HG02798 (cell line): Measurements from ENCODE around the gene DDX53.

Experiments
- ATAC-seq: cut with Tn5 transposase; IDR thresholded peaks from one replicate; pipeline ENCODE4 v1.9.1; 2021; ENCODE audit warnings: mild to moderate bottlenecking; ENCODE audit not compliant: unreplicated experiment, poor library complexity

The DDX53 gene

GRCh38 chrX:22999696-23000223, at the start of gene DDX53:
DDX53 (plus strand) TSS chrX:22999960; CDS start chrX:23000058, 98 bp downstream.
- ATAC-seq = no peak

GRCh38 chrX:22950269-22951266, 49.2 kb upstream of the DDX53 start:
- ATAC-seq = no peak

- no peak for ATAC-seq
These were observed 47.8 kb upstream of the DDX53 start for GRCh38 chrX:22952010-22952409.

GRCh38 chrX:22958250-22958649, 41.5 kb upstream of the DDX53 start:
- no peak for ATAC-seq

GRCh38 chrX:22959204-22959920, 40.4 kb upstream of the DDX53 start:
- no peak for ATAC-seq

GRCh38 chrX:22963196-22963595, 36.6 kb upstream of the DDX53 start:
- no peak for ATAC-seq

GRCh38 chrX:22968494-22968893, 31.3 kb upstream of the DDX53 start:
- ATAC-seq = no peak

GRCh38 chrX:22969411-22969810, 30.3 kb upstream of the DDX53 start:
- ATAC-seq = no peak

GRCh38 chrX:22970861-22971260, 28.9 kb upstream of the DDX53 start:
- no peak for ATAC-seq

GRCh38 chrX:22974616-22975015, 25.1 kb upstream of the DDX53 start:
- ATAC-seq = no peak

GRCh38 chrX:22975786-22976185, 24.0 kb upstream of the DDX53 start:
- ATAC-seq = no peak

- no peak for ATAC-seq
These were observed 13.8 kb upstream of the DDX53 start for GRCh38 chrX:22985958-22986357.

- ATAC-seq = no peak
These were observed 12.3 kb upstream of the DDX53 start for GRCh38 chrX:22987452-22987851.

- ATAC-seq = no peak
These were observed 3.4 kb downstream of the DDX53 start for GRCh38 chrX:23003116-23003515.

GRCh38 chrX:23008431-23009099, 8.8 kb downstream of the DDX53 start:
- ATAC-seq = no peak

GRCh38 chrX:23012162-23012561, 12.4 kb downstream of the DDX53 start:
- ATAC-seq = no peak

- no peak for ATAC-seq
These were observed 12.9 kb downstream of the DDX53 start for GRCh38 chrX:23012636-23013035.

- ATAC-seq = no peak
These were observed 13.6 kb downstream of the DDX53 start for GRCh38 chrX:23013366-23013765.

GRCh38 chrX:23031600-23031999, 31.8 kb downstream of the DDX53 start:
- ATAC-seq = no peak

GRCh38 chrX:23035493-23035892, 35.7 kb downstream of the DDX53 start:
- no peak for ATAC-seq

GRCh38 chrX:23046443-23046842, 46.7 kb downstream of the DDX53 start:
- no peak for ATAC-seq
